A549 (cell line): ENCODE results near the gene ASAP2. TPM values are rescaled to one million over a fixed set of nuclear protein-coding genes. Genes with fewer than 3 reads are reported as not detected.
A peak's percentile ranks its signal among the peaks of the same experiment; 100 is the strongest.

Source experiments
- ATAC-seq, 2 experiments: fragments of 200-7000 bp in 1 of 2; fragments of >200 bp in 1 of 2; cut with Nextera tagmentation in 1 of 2; cut with Tn5 transposase in 1 of 2; 3 replicates each; pipeline versions ENCODE4 v1.8.0 to v1.9.1; 2018 to 2020; ENCODE audit warnings: mild to moderate bottlenecking in 1 of 2, moderate library complexity in 1 of 2
- CTCF ChIA-PET: fragments of 300-600 bp; sonication (Branson Sonifier 250); formaldehyde crosslinking; extraction: SDS; loops from one replicate; lab custom pipeline; 2021; ENCODE audit warnings: antibody characterized with exemption, inconsistent platforms; lab: Yijun Ruan, JAX
- POLR2A ChIA-PET: fragments of 350-600 bp; formaldehyde crosslinking; extraction: SDS; loops from one replicate; lab custom pipeline; 2021; ENCODE audit warnings: antibody characterized with exemption, inconsistent platforms; lab: Yijun Ruan, JAX
- DNase-seq, 2 experiments: peaks; one replicate each; pipeline versions ENCODE4 v3.0.0 to v3.0.0-alpha.2; 2011 to 2016; ENCODE audit warnings: low read depth in 1 of 2, low spot score in 1 of 2
- FAIRE-seq: peaks from 2 replicates; lab custom pipeline; 2011; peaks lifted over from hg19 to GRCh38; lab: Jason Lieb, UNC
- H3K27ac ChIP-seq, 2 experiments: fragments of >200 bp; sonication (Bioruptor Twin); formaldehyde crosslinking; 3 replicates each; pipeline ENCODE4 v1.5.1; 2016 to 2017
- H3K4me1 ChIP-seq: fragments of >200 bp; sonication (Bioruptor Twin); formaldehyde crosslinking; 3 replicates; pipeline ENCODE4 v1.6.1; 2016
- H3K4me2 ChIP-seq: fragments of >200 bp; sonication (Bioruptor Twin); formaldehyde crosslinking; 3 replicates; pipeline ENCODE4 v1.6.1; 2016
- H3K4me3 ChIP-seq: fragments of >200 bp; sonication (Bioruptor Twin); formaldehyde crosslinking; 3 replicates; pipeline ENCODE4 v1.5.1; 2016
- H3K9me3 ChIP-seq: fragments of >200 bp; sonication (Bioruptor Twin); formaldehyde crosslinking; 3 replicates; pipeline ENCODE4 v1.6.1; 2016
- ATOH8 ChIP-seq: fragments of 250-450 bp; sonication (Bioruptor Pico); IDR thresholded peaks from 2 replicates; pipeline ENCODE4 v1.5.0; 2020; ENCODE audit warnings: low read depth, mild to moderate bottlenecking, moderate library complexity
- E2F6 ChIP-seq: IDR thresholded peaks from 2 replicates; pipeline ENCODE4 v1.6.1; 2012; ENCODE audit warnings: low read depth, borderline replicate concordance
- ESRRA ChIP-seq: fragments of 150-350 bp; IDR thresholded peaks from 2 replicates; pipeline ENCODE4 v1.6.1; 2014; ENCODE audit warnings: mild to moderate bottlenecking, low read length, borderline replicate concordance
- FOSB ChIP-seq: fragments of 250-450 bp; sonication (Bioruptor Pico); IDR thresholded peaks from 2 replicates; pipeline ENCODE4 v1.5.0; 2020; ENCODE audit warnings: mild to moderate bottlenecking, moderate library complexity
- FOSL2 ChIP-seq, 2 experiments: fragments of 450-650 bp in 1 of 2; fragments of >200 bp in 1 of 2; sonication (Bioruptor Twin) in 1 of 2; formaldehyde crosslinking; IDR thresholded peaks; 2 replicates each; pipeline versions ENCODE4 v1.5.0 to v1.6.1; 2016 to 2020; ENCODE audit warnings: mild to moderate bottlenecking in 1 of 2, moderate library complexity in 1 of 2
- GATA3 ChIP-seq: IDR thresholded peaks from 2 replicates; pipeline ENCODE4 v1.6.1; 2012; ENCODE audit warnings: borderline replicate concordance
- HMGXB4 ChIP-seq: fragments of 250-450 bp; sonication (Bioruptor Pico); IDR thresholded peaks from 2 replicates; pipeline ENCODE4 v1.5.0; 2021; ENCODE audit warnings: mild to moderate bottlenecking, moderate library complexity, borderline replicate concordance
- HOXB13 ChIP-seq: fragments of 250-450 bp; sonication (Bioruptor Pico); IDR thresholded peaks from 2 replicates; pipeline ENCODE4 v1.5.0; 2020; ENCODE audit warnings: low read depth, mild to moderate bottlenecking, moderate library complexity
- HOXB5 ChIP-seq: fragments of 250-450 bp; sonication (Bioruptor Pico); IDR thresholded peaks from 2 replicates; pipeline ENCODE4 v1.5.0; 2020; ENCODE audit warnings: mild to moderate bottlenecking, moderate library complexity
- JUNB ChIP-seq: fragments of >200 bp; sonication (Bioruptor Twin); formaldehyde crosslinking; IDR thresholded peaks from 2 replicates; pipeline ENCODE4 v1.6.1; 2016
- KDM1A ChIP-seq: fragments of 200-600 bp; sonication (generic); IDR thresholded peaks from 2 replicates; pipeline ENCODE4 v1.6.1; 2016; ENCODE audit warnings: low read depth, mild to moderate bottlenecking
- MAFK ChIP-seq: fragments of 450-650 bp; IDR thresholded peaks from 2 replicates; pipeline ENCODE4 v1.6.1; 2014; ENCODE audit not compliant: partially characterized antibody
- MAX ChIP-seq: IDR thresholded peaks from 2 replicates; pipeline ENCODE4 v1.6.1; 2012
- MAZ ChIP-seq: fragments of 150-350 bp; IDR thresholded peaks from 2 replicates; pipeline ENCODE4 v1.6.1; 2014; ENCODE audit warnings: antibody characterized with exemption, low read depth, low read length, borderline replicate concordance
- PBX3 ChIP-seq: IDR thresholded peaks from 2 replicates; pipeline ENCODE4 v1.6.1; 2012
- POLR2A ChIP-seq: IDR thresholded peaks from 2 replicates; pipeline ENCODE4 v1.6.1; 2012; ENCODE audit warnings: mild to moderate bottlenecking, low read length
- POLR2AphosphoS2 ChIP-seq: conservative IDR thresholded peaks from 2 replicates; pipeline ENCODE4 v1.6.1; 2012; ENCODE audit warnings: low read length, improper control_type of control experiment, inconsistent platforms
- RAD21 ChIP-seq, 2 experiments: fragments of >200 bp in 1 of 2; sonication (Bioruptor Twin) in 1 of 2; formaldehyde crosslinking in 1 of 2; IDR thresholded peaks in 1 of 2; conservative IDR thresholded peaks in 1 of 2; 2 replicates in 1 of 2; 3 replicates in 1 of 2; pipeline ENCODE4 v1.6.1; 2012 to 2018; ENCODE audit warnings: inconsistent platforms in 1 of 2
- RARB ChIP-seq: fragments of 250-450 bp; sonication (Bioruptor Pico); IDR thresholded peaks from 2 replicates; pipeline ENCODE4 v1.8.0; 2021; ENCODE audit warnings: mild to moderate bottlenecking, moderate library complexity
- RCOR1 ChIP-seq: fragments of 150-350 bp; IDR thresholded peaks from 2 replicates; pipeline ENCODE4 v1.6.1; 2014; ENCODE audit warnings: antibody characterized with exemption, low read length, low read depth
- RFX5 ChIP-seq: fragments of 450-650 bp; IDR thresholded peaks from 2 replicates; pipeline ENCODE4 v1.7.1; 2014; ENCODE audit warnings: antibody characterized with exemption, mild to moderate bottlenecking, moderate library complexity
- ZC3H11A ChIP-seq: fragments of 450-650 bp; IDR thresholded peaks from 2 replicates; pipeline ENCODE4 v1.6.1; 2014; ENCODE audit warnings: antibody characterized with exemption, mild to moderate bottlenecking
- ZFP36 ChIP-seq: fragments of 450-650 bp; IDR thresholded peaks from 2 replicates; pipeline ENCODE4 v1.6.1; 2014; ENCODE audit warnings: borderline replicate concordance; ENCODE audit not compliant: partially characterized antibody
- ZNF302 ChIP-seq: fragments of 250-450 bp; sonication (Bioruptor Pico); IDR thresholded peaks from 2 replicates; pipeline ENCODE4 v1.9.0; 2021; ENCODE audit warnings: inconsistent platforms, mild to moderate bottlenecking, moderate library complexity
- WGBS: methylation state at CpG from one replicate; pipeline ENCODE4 v1.1.6; 2017; ENCODE audit errors: missing lambda C conversion rate; 5-methylcytosine and 5-hydroxymethylcytosine counted together
- polyA plus RNA-seq, 4 experiments: library from polyadenylated mRNA; depleted of rRNA in 3 of 4; stranded (reverse); fragments of >200 nt; fragmentation: RNase III in 1 of 4; extraction: RNeasy Plus Mini Kit Qiagen cat#74134 plus additional on column Dnase treatment in 1 of 4; gene quantifications; 2 replicates in 3 of 4; 3 replicates in 1 of 4; pipeline ENCODE4 v1.2.3, GENCODE V29; 2011 to 2017

Gene ASAP2
- polyA plus RNA-seq, 2 of the 4 experiments (the other 2 are of a cell fraction), result 17.8 to 27.9 TPM

GRCh38 chr2:9255416-9255815 is 48.8 kb downstream of the ASAP2 start (continued):
- TF ChIP-seq HMGXB4 (CRISPR knock-in tag) (no peak), RCOR1 (no peak)

GRCh38 chr2:9256147-9256546 is 49.5 kb downstream of the ASAP2 start:
- Histone ChIP-seq H3K4me1 (peaks cover 41% of the 10 kb centered on the region), H3K4me3 (no peak overlapping the region), H3K4me2 (no peak overlapping the region), H3K27ac (no peak overlapping the region), H3K9me3 (no peaks in the 10 kb centered on the region)
- DNase-seq (no peak), ATAC-seq (no peak), FAIRE-seq (no peak)
- WGBS, result 79% methylated on average over 4 of the region's 4 CpGs
- CTCF ChIA-PET, result interaction anchor here (1.5 kb wide), 3 partner anchors 18 to 114 kb away, joined by 3 to 5 read pairs (median 4); no protein-coding TSS in a partner anchor
- POLR2A ChIA-PET, result no interaction called here
- TF ChIP-seq HOXB5 (CRISPR knock-in tag), result no peak
- TF ChIP-seq ZFP36, result no peak
- TF ChIP-seq MAX, result no peak
- TF ChIP-seq HMGXB4 (CRISPR knock-in tag), result no peak
- TF ChIP-seq MAFK, result no peak
- no peak for TF ChIP-seq RARB
- no peak for TF ChIP-seq E2F6
- no peak for TF ChIP-seq RAD21 (conservative IDR thresholded peaks at IDR 0.05 in 1 of 2, IDR thresholded peaks at IDR 0.05 in 1 of 2)
- no peak for TF ChIP-seq RFX5
- no peak for TF ChIP-seq ZNF302 (CRISPR knock-in tag)
- TF ChIP-seq POLR2A, result no peak

- no peak for TF ChIP-seq FOSL2 (IDR thresholded peaks at IDR 0.05)
- no peak for TF ChIP-seq FOSL2 (CRISPR knock-in tag; IDR thresholded peaks at IDR 0.05)
- TF ChIP-seq MAZ, result no peak
- no peak for TF ChIP-seq GATA3
- no peak for TF ChIP-seq PBX3
- no peak for TF ChIP-seq HMGXB4 (CRISPR knock-in tag)
- TF ChIP-seq JUNB, result no peak
- no peak for TF ChIP-seq ATOH8
- TF ChIP-seq HOXB13 (CRISPR knock-in tag), result no peak
- no peak for TF ChIP-seq FOSB (CRISPR knock-in tag)
- TF ChIP-seq KDM1A, result no peak
- no peak for TF ChIP-seq ESRRA
- TF ChIP-seq POLR2AphosphoS2, result no peak
- no peak for TF ChIP-seq ZC3H11A
- WGBS, result 34% methylated on average over 2 of the region's 2 CpGs
- ChIA-PET POLR2A (interaction anchor here (0.6 kb wide), 1 partner anchor 23 kb away, joined by 3 read pairs; no protein-coding TSS in a partner anchor), CTCF (interaction anchor here (1.4 to 1.5 kb wide), 4 partner anchors 13 to 114 kb away, joined by 3 to 5 read pairs (median 4); no protein-coding TSS in a partner anchor)
- FAIRE-seq (no peak), ATAC-seq (peak in 1 of 2 experiments; percentile 23; a peak in 3 of 6 replicates), DNase-seq (no peak)
- H3K4me3 ChIP-seq, result no peak overlapping the region
- no peaks in the 10 kb centered on the region for H3K9me3 ChIP-seq
- peaks cover 40% of the 10 kb centered on the region for H3K4me1 ChIP-seq
- H3K4me2 ChIP-seq, result no peak overlapping the region
- H3K27ac ChIP-seq, result 0 out of 6 replicates have a peak overlapping the region, but pooled peaks of 1 of the 2 experiments have one; percentile 20
Measured at GRCh38 chr2:9256570-9257043, 50.0 kb downstream of the ASAP2 start.
